GM19324 (cell line): ENCODE results near the gene GPR78.

ENCODE experiments used
- ATAC-seq: cut with Tn5 transposase; IDR thresholded peaks from one replicate; pipeline ENCODE4 v1.9.1; 2021; ENCODE audit warnings: mild to moderate bottlenecking, moderate library complexity; ENCODE audit not compliant: unreplicated experiment, low FRiP score

Gene GPR78

DNA sequence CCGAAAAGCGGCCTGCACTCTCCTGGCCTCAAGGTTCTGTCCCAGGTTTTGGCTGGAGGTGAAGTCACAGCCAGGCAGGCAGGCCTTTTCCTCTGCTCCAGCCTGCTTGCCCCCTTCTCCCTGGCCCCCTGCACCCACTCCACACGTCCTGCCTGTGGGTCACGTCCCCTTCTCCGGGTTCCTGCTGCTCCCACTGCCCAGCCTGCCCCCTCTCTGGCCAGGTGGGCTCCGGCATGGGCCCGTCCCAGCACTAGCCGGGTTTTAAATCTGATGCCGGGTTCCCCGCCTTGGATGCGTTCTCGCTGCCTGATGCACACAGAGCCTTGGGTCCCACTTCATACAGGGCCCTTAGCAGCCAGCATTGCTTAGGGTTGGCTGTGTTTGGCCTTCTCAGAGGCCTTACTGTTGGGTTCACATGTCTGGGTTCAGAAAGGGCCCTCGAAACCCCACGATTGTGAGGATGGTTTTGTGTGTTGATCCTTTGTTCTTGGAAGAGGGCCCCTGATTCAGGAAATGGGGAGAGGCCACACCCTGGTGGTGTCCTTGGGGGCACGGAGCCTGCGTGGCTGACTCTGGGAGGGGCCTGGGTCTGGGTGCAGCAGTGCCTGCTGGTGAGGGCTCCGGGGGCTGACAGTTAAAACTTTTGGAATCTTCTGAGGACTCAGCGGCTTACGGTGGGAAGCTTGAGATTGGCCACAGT is 18.3 kb downstream of the GPR78 start:
- no peak for ATAC-seq

DNA sequence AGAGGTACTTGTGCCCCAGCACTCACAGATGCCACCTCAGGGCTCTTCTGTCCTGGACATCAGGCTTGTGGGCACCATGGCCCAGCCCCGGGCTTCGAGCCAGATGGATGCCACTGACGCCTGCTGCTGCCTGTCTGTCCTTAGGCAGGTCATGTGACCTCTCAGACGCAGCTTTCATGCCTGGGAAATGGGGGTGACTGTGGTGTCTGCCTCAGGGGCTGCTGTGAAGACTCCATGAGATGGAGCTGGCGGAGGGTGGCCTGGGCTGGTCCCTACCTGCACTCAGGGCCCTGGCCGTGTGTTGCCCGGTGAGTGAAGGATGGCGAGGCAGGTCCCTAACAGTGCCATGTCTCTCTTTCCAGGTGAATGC is 18.9 kb downstream of the GPR78 start:
- ATAC-seq, result no peak

DNA sequence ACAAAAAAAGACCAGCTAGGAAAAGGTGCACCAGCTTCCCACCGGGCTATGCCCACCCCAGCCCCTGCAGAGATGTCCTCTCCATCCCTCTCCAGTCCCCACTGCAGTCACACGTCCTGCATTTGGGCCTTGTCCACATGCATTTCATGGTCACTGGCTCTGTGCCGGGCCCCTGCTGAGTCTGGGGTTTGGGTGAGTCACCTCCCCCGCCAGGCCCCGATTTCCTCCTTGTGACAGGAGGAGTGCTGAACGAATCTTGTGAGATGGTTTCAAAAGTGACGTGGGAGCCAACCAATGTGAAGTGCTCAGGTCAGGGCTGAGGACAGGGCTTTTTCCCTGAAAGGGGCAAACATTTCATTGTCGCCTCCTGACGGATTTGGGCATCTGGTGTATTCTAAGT is 19.5 kb downstream of the GPR78 start:
- no peak for ATAC-seq

DNA sequence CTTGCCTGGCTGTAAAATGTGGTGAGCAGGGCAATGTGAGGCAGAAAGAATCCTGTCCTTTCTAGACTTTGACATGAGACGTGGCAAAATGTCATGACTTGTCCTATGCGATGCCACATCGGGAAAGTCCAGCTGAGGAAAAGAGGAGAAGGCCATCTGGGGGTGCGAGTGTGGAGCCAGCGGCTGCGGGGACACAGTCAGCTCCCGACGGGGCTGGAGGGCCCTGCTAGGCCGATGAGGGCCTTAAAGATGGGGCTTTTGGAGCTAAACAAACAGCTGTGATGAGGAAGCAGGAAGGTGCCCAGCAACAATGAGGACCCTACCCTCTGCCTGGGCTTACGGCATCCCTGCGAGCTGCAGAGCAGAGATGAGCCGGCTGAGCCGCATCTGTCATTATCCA is 20.1 kb downstream of the GPR78 start:
- ATAC-seq, result no peak

DNA sequence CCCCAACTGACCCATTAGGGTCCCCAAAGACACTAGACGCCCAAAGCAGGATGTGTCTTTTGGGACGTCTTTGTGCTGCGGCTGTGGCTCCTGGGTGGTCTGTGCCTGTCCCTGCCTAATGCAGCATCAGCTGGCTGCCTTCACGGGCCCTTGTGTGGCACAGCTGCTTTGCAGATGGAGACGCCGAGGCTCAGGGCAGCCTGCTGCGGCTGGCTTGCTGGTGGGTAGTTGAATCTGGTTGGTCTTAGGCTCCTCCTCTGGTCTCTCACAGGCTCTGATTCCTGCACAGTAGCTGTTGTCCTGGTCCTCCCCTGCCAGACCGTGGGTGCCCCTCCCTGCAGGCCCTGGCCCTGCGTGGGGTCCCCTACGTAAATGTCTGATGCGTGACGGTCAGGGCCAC is 20.5 kb downstream of the GPR78 start:
- ATAC-seq, result no peak

DNA sequence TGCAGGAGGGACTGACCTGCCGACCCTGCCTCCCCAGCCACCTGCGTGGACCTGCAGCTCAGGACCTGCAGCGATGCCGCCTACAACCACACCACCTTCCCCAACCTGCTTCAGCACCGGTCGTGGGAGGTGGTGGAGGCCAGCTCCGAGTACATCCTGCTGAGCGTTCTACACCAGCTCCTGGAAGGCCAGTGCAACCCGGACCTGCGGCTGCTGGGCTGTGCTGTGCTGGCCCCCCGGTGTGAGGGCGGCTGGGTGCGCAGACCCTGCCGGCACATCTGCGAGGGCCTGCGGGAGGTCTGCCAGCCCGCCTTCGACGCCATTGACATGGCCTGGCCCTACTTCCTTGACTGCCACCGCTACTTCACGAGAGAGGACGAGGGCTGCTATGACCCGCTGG is 20.9 kb downstream of the GPR78 start:
- ATAC-seq, result no peak

DNA sequence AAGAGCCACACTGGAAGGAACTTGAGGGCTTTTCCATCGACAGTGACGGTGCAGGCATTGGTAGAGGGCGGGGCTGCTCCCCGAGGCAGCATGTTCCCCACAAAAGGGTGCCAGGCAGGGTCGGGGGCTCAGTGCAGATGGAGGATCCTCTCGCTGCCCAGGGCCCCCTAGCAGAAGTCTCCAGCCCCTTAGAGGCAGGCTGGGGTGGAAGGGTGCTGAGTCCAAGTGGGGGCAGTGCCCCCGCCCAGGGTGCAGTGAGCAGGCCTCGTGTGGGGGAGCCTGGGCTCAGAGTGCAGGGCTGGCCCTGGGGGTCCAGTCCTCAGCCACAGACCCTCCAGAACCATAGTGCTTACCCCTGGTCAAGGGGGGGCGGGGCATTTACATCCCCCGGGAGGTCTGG is 21.4 kb downstream of the GPR78 start:
- no peak for ATAC-seq

DNA sequence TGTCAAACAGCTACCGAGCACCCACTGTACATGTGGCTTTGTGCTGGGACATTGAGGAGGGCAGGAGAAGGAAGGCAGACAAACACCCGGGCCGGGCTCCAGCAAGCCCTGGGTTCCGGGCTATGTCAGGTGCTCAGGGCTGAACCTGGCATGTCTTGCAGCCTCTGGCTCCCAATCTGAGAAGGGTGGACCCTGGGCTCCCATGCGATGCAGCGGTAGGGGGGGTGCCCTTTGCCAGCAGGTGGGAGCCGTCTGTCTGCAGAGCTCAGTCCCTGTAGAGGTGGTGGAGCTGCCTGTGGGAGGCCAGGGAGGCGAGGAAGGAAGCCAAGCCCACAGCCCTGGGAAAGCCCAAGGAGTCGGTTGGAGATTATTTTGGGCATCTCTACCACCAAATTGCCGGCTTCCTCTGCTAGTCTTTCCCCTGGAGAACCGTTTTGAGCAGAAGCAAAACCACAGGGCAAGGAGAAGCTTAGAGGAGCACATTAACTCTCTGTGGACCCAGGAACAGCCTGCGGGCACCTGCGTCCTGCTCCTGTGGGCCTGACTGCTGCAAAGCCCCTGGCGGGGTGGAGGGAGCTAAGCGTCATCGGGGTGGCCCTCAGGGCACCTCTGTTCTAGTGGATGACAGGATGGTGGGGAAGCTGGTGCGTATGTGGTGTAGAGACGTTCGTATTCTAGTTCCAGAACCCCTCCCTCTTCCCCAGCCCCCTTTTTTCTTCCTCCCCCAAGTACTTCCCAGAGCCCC is 22.7 kb downstream of the GPR78 start:
- no peak for ATAC-seq

DNA sequence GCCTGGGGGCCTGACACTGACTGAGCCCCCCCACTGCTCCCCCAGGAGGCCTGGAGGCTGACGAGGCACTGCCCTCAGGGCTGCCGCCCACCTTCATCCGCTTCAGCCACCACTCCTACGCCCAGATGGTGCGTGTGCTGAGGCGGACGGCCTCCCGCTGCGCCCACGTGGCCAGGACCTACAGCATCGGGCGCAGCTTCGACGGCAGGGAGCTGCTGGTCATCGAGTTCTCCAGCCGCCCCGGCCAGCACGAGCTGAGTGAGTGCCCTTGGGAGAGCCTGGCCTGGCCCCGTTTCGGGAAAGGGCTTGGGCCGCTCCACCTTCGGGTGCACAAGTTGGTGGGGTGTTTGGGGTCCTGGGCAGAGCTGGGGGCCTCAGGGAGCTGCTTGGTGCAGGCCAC is 23.7 kb downstream of the GPR78 start:
- no peak for ATAC-seq

DNA sequence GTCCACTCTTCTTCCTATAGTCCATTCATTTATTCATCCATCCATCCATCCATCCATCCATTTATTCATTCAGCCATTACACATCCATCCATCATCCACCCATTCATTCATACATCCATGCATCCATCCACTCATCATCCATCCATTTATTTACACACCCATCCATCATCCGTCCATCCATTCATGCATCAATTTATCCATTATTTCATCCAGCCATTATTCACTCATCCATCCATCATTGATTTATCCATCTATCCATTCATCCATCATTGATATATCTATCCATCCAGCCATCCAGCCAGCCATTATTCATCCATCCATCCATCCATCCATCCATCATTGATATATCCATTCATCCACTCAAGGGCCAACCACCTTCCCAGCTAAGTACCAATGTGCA is 25.1 kb downstream of the GPR78 start:
- no peak for ATAC-seq

DNA sequence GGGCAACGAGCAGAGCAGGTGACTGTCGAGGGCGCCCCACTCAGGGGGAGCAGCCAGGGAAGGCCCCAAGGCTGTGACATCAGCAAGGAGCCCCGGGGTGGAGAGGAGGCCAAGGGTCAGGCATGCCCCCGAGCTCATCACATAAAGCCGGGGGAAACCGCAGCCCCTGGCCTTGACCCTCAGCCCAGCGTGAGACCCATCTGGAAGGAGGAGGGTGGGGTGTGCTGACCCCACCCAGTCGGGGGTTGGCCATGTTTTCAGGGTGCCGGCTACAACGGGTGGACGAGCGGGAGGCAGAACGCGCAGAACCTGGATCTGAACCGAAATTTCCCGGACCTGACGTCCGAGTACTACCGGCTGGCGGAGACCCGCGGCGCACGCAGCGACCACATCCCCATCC is 26.3 kb downstream of the GPR78 start:
- ATAC-seq, result no peak

DNA sequence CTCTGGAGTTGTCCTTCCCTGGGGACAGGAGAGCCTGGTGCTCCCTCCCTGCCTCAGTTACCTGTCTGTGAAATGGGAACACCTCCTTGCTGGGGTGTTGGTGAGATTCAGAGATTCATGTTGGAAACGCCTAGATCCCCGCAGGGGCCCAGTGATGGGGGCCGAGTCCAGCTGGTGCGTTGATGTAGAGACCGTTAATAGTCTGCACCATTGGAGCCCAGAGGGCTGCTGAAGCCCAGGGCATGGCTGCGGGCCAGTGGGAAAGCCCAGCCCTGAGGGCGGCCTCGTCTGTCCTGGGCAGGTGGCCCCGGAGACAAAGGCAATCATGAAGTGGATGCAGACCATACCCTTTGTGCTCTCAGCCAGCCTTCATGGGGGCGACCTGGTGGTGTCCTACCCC is 26.8 kb downstream of the GPR78 start:
- ATAC-seq, result no peak

DNA sequence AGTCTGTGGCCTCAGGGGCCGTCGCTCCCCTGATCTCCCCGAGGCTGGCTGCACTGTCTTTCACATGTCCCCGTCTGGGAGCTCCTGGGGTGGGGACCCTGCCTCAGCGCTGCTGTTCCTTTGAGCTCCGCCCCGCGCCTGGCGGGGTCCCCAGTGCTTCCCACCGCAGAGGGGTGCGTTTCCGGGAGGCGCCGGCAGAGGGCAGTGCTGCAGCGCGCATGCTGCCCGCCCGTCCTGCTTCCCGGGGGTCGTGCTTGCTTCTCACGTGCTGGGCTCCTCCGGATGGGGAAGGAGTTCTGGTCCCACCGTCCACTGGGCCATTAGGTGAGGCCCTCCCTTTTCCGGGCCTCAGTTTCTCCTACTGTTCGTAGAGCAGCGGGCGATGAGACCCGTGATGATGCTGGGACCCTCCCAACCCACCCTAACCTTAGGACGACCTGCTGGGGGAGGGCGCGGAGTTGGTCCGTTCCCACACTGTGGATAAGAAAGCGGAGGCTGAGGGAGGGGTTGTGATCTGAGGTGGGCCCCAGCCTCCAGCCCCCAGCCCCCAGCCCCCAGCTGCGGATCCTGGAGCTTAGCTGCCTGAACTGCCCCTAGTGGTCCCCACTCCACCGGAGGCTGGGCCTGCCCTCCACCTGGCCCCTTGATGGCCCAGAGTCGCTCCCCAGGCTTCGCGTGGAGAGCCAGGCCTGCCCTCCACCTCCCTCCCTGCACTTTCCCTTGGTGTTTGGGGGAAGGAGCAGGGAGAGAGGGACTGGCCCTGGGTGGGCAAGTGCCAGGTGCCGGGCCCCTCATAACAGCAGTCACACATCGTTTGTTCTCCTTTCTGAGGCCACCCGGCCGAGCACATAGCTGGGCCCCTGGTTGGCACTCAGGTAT is 27.6 kb downstream of the GPR78 start:
- ATAC-seq, result no peak

DNA sequence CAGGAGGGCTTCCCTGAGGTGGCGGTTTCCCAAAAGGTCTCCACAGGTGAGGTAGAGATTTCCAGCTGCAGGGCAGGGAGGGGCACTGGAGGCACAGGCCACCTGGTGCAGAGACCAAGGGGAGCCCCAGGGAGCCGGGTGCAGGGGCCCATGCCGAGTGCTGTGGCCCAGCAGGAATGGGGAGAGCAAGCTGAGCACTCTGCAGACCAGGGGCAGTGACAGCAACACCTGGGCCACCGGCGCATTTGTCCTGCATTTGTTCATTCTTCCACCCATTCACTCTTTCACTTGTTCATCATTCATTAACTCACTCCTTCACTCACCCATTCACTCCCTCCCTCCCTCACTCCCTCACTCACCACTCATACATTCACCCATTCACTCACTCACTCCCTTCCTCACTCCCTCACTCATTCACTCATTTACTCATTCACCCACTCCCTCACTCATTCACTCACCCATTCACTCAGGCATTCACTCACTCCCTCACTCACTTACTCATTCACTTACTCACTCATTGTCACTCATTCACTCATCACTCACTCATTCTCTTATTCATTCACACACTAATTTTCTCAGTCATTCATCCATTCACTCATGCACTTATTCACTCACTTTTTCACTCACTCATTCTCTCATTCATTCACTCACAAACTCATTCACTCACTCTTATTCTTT is 28.7 kb downstream of the GPR78 start:
- no peak for ATAC-seq

DNA sequence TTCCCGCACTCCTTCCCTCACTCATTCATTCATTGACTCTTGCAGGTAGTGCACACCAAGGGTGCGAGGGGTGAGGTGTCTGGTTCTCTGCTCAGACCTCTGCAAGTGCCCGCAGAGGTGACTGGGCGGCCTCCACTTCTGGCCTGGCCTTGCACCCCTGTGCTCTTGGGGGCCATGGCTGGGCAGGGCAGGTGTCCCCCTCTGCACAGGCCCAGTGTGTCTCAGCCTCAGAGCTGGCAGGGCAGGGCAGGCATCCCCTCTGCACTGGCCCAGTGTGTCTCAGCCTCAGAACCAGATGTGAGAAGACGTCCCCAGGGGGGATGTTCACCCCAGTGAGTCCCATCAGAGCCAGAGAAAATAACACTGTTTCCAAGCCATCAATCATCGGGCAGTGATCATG is 29.2 kb downstream of the GPR78 start:
- no peak for ATAC-seq

DNA sequence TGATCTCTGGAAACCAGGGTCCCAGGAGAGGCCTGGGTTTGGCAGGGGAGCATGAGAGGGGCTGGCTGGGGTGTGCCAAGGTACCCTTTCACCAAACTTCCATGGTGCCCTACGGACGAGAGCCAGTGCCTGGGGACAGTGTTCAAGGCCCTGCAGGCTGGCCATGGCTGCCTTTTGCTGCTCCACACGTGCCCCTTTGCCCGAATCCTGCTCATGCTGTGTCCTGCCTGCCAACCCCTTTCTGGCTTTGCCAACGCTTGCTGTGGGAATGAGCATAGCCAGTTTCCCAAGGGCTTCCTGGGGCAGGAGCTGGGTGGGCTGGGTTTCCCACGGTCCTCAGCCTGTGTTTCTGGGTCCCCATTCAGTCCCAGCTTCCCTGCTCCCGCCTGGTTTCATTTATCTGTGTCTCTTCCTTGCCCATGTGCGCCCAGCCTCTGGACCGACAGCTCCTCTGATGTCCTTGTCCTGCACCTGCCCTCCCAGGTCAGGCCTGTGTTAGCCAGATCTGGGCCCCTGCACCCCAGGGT is 29.7 kb downstream of the GPR78 start:
- no peak for ATAC-seq

DNA sequence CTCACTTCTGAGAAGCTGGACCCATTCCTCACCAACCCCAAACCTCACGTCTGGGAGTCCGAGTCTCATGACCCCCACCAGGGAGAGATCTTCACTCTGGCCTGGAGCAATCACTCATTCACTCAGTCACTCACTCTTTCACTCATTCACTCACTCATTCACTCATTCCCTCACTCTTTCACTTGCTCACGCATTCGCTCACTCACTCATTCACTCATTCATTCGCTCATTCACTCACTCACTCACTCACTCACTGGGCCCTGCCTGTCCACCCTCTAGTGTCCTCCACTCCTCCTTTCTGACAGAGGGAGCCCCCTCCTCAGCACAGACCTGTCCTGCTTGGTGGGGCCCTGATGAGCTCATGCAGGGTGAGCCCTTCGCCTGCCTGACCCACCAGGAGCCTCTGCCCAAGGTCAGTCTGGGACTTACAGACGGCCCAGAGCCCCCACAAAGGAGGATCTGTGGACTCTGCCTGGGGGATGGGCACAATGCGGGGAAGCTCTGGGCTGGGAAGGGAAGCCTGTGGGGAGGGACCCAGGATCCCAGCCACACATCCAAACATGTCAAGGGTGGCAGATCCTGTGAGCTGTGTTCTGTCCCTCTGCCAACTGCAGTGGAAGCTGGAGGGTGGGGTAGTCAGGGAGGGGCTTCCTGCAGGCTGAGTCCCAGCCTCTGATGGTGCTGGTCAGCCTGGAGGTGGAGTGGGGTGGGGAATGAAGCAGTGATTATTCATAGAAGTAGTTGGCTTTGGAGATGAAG is 30.8 kb downstream of the GPR78 start:
- ATAC-seq, result no peak

DNA sequence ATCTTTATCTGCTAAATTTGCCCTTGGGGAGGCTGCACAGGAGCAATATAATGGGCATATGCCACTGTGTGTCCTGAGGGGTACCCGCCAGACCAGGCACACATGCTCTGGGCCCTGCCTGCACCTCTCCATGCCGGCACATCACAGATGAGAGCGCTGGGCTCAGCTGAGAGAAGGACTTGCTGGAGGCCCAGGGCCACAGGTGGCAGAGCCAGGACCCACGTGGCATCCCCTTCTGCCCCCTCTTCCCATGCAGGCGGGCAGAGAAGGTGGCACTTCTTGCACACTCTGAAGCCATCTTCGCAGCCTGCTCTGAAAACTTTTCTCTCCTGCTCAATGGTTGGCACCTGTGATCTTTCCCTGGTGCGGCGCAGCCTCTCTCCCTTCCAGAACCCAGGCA is 32.5 kb downstream of the GPR78 start:
- no peak for ATAC-seq

DNA sequence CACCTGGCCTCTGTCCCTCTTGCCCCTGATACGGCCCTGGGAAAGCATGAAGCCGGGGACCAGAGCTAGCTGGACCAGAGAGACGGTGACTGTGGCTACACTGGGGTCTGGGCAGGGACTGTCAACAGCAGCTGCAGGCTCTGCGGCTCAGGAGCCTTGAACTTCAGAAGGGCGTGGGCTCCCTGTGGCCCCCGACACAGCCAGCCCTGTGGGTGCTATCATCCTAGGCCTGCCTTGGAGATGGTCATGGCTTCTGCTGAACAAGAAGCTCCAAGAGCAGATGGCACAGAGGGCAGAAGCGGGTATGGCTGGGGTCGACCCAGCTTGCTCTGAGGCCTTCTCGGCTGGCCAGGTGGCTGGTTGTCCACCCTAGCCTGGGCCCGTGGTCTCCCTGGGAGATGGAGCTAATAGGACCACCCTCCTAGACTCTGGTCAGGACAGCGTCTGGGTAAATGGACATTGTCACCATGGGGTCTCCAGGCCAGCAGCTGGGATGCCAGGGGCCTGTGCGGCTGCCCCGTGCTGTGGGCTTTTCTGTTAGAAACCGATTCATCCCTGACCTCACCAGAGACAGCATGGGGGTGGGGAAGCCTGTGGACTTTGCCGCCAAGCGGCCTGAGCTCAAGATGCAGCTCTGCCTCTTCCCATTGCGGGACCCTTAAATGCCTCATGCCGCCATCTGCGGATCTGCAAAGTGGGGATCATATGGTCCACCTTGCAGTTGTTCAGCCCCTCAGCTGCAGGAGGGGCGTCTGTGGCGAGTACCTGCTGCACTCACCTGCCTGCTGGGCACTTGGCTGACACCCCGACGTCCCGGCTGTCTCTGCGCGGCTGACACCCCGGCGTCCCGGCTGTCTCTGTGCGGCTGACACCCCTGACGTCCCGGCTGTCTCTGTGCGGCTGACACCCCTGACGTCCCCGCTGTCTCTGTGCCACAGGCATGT is 33.5 kb downstream of the GPR78 start:
- no peak for ATAC-seq
